Coronary artery (tissue), 2 donors: ENCODE results near the gene BBOX1.

ENCODE experiments used
- DNase-seq: peaks from one replicate; pipeline ENCODE4 v3.0.0-alpha.2; 2017; ENCODE audit warnings: low spot score
- H3K27ac ChIP-seq, 2 donors: fragments of 200-600 bp; sonication (generic); one replicate each; pipeline ENCODE4 v1.5.1; 2016 to 2019
- H3K4me3 ChIP-seq: fragments of 200-600 bp; sonication (generic); 2 replicates; pipeline ENCODE4 v1.5.1; 2016; ENCODE audit warnings: mild to moderate bottlenecking, moderate library complexity
- CTCF ChIP-seq: fragments of 200-600 bp; sonication (generic); IDR thresholded peaks from one replicate; pipeline ENCODE4 v1.5.1; 2019; ENCODE audit warnings: antibody characterized with exemption

Gene BBOX1

GRCh38 chr11:27052668-27053067 lies 12.1 kb downstream of the BBOX1 start:
- H3K4me3 ChIP-seq, result no peak overlapping the region
- no peak overlapping the region for H3K27ac ChIP-seq
- DNase-seq, result no peak
- TF ChIP-seq CTCF, result no peak

GRCh38 chr11:27055065-27055682 lies 14.6 kb downstream of the BBOX1 start:
- DNase-seq, result no peak
- Histone ChIP-seq H3K4me3 (no peak overlapping the region), H3K27ac (no peak overlapping the region)
- TF ChIP-seq CTCF, result no peak

- Histone ChIP-seq H3K27ac (no peak overlapping the region), H3K4me3 (no peak overlapping the region)
- DNase-seq, result no peak
- no peak for TF ChIP-seq CTCF
Observed at GRCh38 chr11:27057091-27057780, 16.6 kb downstream of the BBOX1 start.

- no peak for TF ChIP-seq CTCF
- H3K4me3 ChIP-seq, result no peak overlapping the region
- no peak overlapping the region for H3K27ac ChIP-seq
- no peak for DNase-seq
Observed at GRCh38 chr11:27058456-27058855, 17.8 kb downstream of the BBOX1 start.

GRCh38 chr11:27059431-27059830 lies 18.8 kb downstream of the BBOX1 start:
- Histone ChIP-seq H3K27ac (no peak overlapping the region), H3K4me3 (no peak overlapping the region)
- no peak for TF ChIP-seq CTCF
- no peak for DNase-seq

- peak overlapping the region; percentile 50 to 58 for H3K27ac ChIP-seq
- TF ChIP-seq CTCF, result no peak
- DNase-seq, result no peak
- peak overlapping the region; percentile 52 for H3K4me3 ChIP-seq
Observed at GRCh38 chr11:27060816-27061460, 20.3 kb downstream of the BBOX1 start.

- H3K4me3 ChIP-seq, result peak overlapping the region; percentile 52
- H3K27ac ChIP-seq, result peak overlapping the region; percentile 50 to 58
- TF ChIP-seq CTCF, result no peak
- no peak for DNase-seq
Observed at GRCh38 chr11:27061461-27061821, 20.8 kb downstream of the BBOX1 start.
